Cardiac septum (tissue), 1 donor: Measurements from ENCODE around the gene PTPRF. TPM values are rescaled to one million over a fixed set of nuclear protein-coding genes. Genes with fewer than 3 reads are reported as not detected.

Experiments used
- DNase-seq: peaks from one replicate; pipeline ENCODE4 v3.0.0-alpha.2; 2020; ENCODE audit warnings: low spot score
- intact Hi-C: fragments of 100-400 bp; cut with DNase I; formaldehyde crosslinking; loops from one replicate; pipeline ENCODE4 v1.14.0; 2022
- total RNA-seq: library from RNA; stranded (reverse); fragmentation: NEBNext Ultra II Directional; extraction: Animal tissue kit (Norgen Biotek cat#: 25700); gene quantifications from one replicate; pipeline ENCODE4 v1.2.1, GENCODE V29; 2021
- donor health status: DM: no; HTN: no; CAD: no.

The PTPRF gene
- total RNA-seq, 1 donor from 2014 or later, result 9.1 TPM

DNA sequence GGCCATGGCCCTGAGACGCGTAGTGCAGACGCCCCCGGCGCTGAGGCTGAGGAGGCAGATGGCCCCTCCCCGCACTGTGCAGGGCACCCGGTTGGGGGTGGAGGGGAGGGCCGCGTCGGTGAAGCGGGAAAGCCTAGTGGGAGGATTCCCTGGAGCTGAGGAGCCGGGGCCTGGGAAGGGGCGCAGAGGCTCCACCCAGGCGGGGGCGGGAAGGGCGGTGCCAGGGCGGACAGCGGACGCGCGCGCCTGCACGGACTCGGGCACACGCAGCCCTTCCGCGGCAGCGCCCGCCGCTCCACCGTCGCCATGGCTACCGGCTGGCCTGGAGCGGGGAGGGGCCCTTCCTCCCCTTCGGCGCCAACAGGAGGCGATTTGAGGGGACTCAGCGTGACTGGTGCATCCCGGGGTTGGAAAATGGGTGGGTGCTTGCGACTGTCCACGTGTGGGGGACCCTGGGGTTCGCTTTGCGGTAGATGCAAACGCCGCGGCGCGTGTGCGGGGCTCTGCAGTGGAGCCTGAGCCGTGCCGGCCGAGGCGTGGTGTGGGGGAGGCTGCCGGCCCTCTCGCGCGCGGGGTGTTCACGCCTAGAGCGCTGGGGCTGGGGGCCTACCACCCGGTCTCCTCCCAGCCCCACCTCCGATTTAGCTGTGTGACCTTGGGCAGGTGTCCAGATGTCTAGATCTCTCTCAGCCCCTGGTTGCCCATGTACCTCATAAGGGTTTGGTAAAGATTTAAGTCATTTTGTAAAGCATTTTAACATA is 35.1 kb downstream of the PTPRF start:
- intact Hi-C loops, result loop anchor here (5.0 kb wide), 1 partner anchor 82 kb away; no protein-coding TSS in a partner anchor
- peak; percentile 79 for DNase-seq

DNA sequence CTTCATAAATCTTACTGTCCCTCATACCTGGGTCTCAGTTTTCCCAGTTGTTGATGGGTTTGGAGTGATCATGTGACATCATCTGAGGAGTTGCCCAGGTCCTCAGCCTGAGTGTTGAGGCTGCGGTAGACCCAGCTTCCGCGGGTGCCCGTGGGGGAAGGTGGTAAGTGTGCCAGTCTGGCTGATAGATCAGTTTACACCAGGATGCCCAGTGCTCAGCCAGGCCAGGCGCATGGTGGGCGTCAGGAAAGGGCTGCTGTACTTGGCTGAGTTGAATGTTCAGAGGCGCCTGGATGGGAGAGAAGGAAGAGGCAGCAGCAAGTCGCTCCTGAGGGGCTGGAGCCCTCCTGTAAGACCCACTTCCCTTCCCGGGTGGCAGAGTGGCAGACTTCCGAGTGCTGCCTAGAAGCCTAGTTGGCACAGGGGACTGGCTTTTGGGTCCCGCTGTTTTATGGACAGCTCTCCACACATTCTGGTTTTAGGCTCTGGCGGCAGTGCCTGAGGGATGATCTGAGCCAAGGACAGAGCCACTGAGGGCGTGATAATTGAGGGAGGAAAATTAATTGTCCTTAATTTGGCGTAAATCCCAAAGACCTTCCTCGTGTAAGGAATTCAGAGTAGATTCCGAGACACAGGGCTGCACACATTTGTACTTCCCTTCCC is 35.8 kb downstream of the PTPRF start:
- intact Hi-C loops, result loop anchor here (5.0 kb wide), 1 partner anchor 81 kb away; no protein-coding TSS in a partner anchor
- DNase-seq, result no peak

DNA sequence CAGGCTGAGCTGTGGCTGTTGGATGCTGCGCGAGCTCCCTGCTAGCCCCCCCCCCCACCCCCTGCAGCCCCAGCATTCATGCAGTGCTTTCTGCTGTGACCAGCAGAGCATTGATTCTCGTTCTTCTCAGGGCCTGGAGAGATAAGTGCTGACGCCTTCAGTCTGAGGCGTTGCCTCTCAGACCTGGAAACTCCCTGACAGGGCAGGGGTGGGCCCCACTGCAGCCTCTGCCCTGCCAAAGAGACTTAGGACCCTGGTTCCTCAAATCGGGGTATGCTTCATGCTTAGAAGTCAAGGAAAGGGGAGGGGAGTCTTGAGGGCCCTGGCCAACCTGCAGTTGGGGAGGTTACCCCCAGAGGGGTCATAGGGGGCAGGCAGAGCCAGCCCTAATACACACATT is 38.5 kb downstream of the PTPRF start:
- intact Hi-C loops, result loop anchor here (5.0 kb wide), 1 partner anchor 78 kb away; no protein-coding TSS in a partner anchor
- no peak for DNase-seq

- DNase-seq, result no peak
- intact Hi-C loops, result no loop called here
Measured at GRCh38 chr1:43570277-43570676, 39.6 kb downstream of the PTPRF start.

GRCh38 chr1:43570715-43571114 is 40.0 kb downstream of the PTPRF start:
- no peak for DNase-seq
- intact Hi-C loops, result no loop called here

- DNase-seq, result no peak
Measured at GRCh38 chr1:43572084-43572483, 41.4 kb downstream of the PTPRF start.

GRCh38 chr1:43572538-43572937 is 41.9 kb downstream of the PTPRF start:
- no peak for DNase-seq
- intact Hi-C loops, result no loop called here

More at GRCh38 chr1:43572084-43572483, 41.4 kb downstream of the PTPRF start:
- intact Hi-C loops, result no loop called here

- DNase-seq, result no peak
- intact Hi-C loops, result no loop called here
Measured at GRCh38 chr1:43573066-43573800, 42.5 kb downstream of the PTPRF start.

DNA sequence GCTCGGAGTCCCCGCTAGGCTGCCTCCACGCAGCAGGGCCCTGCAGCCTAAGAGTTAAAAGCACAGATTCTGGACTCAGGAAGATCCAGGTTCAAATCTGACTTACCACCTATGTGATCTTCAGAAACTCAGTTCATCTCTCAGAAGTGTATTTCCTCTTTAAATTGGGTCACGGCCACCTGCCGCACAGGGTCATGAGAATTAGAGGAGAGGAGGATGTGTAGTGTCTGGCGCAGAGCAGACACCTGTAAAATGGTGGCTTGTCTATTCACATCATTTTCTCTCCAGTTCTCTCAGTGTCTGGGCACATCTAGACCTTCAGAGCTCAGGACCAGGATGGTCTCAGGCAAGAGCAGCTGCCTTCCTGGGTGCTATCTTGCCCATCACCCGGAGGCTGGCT is 45.8 kb downstream of the PTPRF start:
- no peak for DNase-seq
- intact Hi-C loops, result no loop called here

- intact Hi-C loops, result no loop called here
- DNase-seq, result no peak
Measured at GRCh38 chr1:43577655-43578542, 47.2 kb downstream of the PTPRF start.

DNA sequence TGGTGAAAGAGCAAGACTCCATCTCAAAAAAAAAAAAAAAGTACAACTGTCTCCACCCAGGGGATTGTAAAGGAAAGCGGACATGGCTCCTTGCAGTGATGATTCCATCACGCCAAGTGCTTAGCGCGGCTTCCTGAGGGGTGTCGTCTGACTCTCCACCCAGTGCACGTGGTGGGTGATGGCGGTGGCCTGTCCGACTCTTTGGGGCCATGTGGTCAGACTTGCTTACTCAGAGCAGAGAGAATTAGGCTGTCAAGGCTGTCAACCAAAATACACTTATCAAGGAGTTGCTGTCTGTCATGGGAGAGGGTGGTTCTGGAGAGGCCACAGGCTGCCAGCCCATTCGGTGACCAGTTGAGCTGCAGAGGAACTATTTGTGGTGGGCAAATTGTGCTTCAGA is 49.4 kb downstream of the PTPRF start:
- intact Hi-C loops, result no loop called here
- DNase-seq, result no peak

GRCh38 chr1:43582162-43582566 is 51.5 kb downstream of the PTPRF start:
- intact Hi-C loops, result no loop called here

DNA sequence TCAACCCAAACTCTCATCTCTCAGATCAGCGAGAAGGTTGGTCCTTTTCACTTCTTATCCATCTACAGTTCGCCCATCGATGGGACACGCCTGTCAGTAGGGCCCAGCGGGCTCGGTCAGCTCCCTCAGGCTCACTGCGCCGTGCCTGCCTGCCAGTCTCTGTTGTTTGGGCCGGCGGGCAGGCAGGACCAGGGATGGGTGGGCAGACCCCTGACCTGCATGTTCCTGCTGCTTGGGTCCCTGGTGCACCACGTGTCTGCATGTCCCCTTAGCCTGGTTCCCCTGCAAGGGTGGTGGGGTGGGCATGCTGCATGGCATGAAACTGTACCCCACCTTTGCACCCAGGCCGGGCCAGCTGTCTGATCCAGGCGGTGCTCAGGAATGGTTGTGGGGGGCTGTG is 52.4 kb downstream of the PTPRF start:
- DNase-seq, result no peak
- intact Hi-C loops, result no loop called here

More at GRCh38 chr1:43582162-43582566, 51.5 kb downstream of the PTPRF start:
- no peak for DNase-seq

GRCh38 chr1:43584204-43584603 is 53.5 kb downstream of the PTPRF start:
- intact Hi-C loops, result no loop called here
- no peak for DNase-seq

GRCh38 chr1:43585557-43585956 is 54.9 kb downstream of the PTPRF start:
- intact Hi-C loops, result no loop called here

GRCh38 chr1:43586136-43586731 is 55.6 kb downstream of the PTPRF start:
- intact Hi-C loops, result no loop called here
- no peak for DNase-seq

More at GRCh38 chr1:43585557-43585956, 54.9 kb downstream of the PTPRF start:
- DNase-seq, result no peak

- intact Hi-C loops, result no loop called here
Measured at GRCh38 chr1:43587001-43587400, 56.3 kb downstream of the PTPRF start.

DNA sequence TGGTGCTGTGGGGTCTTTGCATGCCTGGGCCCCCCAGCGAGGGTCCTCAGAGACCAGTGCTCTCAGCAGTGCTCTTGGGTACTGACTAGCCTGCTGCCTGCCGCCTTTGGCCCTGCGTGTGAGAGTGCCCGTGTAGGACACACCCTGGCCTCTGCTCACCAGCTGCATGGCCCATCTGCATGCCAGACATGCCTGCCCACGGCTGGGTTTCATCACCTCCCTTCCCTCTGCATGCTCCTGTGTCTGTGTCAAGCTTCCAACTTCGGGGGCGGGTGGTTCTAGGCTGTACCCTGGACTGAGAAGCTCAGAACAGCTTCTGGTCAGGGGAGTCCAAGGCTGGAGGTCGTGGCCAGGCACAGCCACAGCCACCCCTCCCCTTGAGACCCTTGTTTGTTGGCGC is 56.9 kb downstream of the PTPRF start:
- DNase-seq, result peak; percentile 78
- intact Hi-C loops, result no loop called here

More at GRCh38 chr1:43587001-43587400, 56.3 kb downstream of the PTPRF start:
- no peak for DNase-seq

GRCh38 chr1:43588592-43588991 is 57.9 kb downstream of the PTPRF start:
- intact Hi-C loops, result no loop called here
- DNase-seq, result no peak
